Measurements from ENCODE around the gene ERAP2. TPM values are rescaled to one million over a fixed set of nuclear protein-coding genes. Genes with fewer than 3 reads are reported as not detected.
"Not testable (repeated sequence)": the region's sequence is repeated elsewhere in the genome, so short reads cannot be mapped to it uniquely, and the experiment has no call there.

The ERAP2 gene
- total RNA-seq, 2 experiments from 2014 or later, result 93.0 to 96.0 TPM

GRCh38 chr5:96864922-96865530, 11.3 kb upstream of the ERAP2 start:
- no peaks in the 10 kb centered on the region for H3K9me3 Mint-ChIP-seq (ENCODE audit: insufficient read depth)
- DNase-seq (no peak), ATAC-seq (no peak)
- H3K27ac Mint-ChIP-seq, result no peak overlapping the region
- H3K27me3 Mint-ChIP-seq (ENCODE audit: low read depth), result peaks cover 5% of the 10 kb centered on the region
- POLR2A ChIA-PET, result interaction anchor here (1.3 kb wide), 1 partner anchor 57 kb away, joined by 11 read pairs; the partner anchor contains the start of gene ERAP1
- no peak overlapping the region for H3K4me3 Mint-ChIP-seq
- H3K36me3 Mint-ChIP-seq (ENCODE audit: low read depth), result no peaks in the 10 kb centered on the region
- H3K4me1 Mint-ChIP-seq (ENCODE audit: low read depth), result peaks cover 17% of the 10 kb centered on the region
- CTCF ChIA-PET, result interaction anchor here (1.0 to 1.6 kb wide), 5 partner anchors 10 to 296 kb away, joined by 3 to 7 read pairs (median 5); partner anchors contain the start of gene LIX1

- POLR2A ChIA-PET, result interaction anchor here (0.6 to 2.0 kb wide), 8 partner anchors 9 to 72 kb away, joined by 3 to 8 read pairs (median 4); partner anchors contain the start of gene LNPEP
- Mint-ChIP-seq H3K36me3 (ENCODE audit: low read depth) (peaks cover 9% of the 10 kb centered on the region), H3K4me3 (no peak overlapping the region), H3K9me3 (ENCODE audit: insufficient read depth) (no peaks in the 10 kb centered on the region), H3K27ac (no peak overlapping the region), H3K4me1 (ENCODE audit: low read depth) (peaks cover 50% of the 10 kb centered on the region), H3K27me3 (ENCODE audit: low read depth) (peaks cover 2% of the 10 kb centered on the region)
- ATAC-seq (peak; percentile 95), DNase-seq (peak; percentile 58)
- CTCF ChIA-PET, result interaction anchor here (0.7 to 7.4 kb wide), 90 partner anchors 9 to 1052 kb away, joined by 3 to 106 read pairs (median 6); partner anchors contain the start of genes ERAP1, LIX1, LNPEP and RIOK2
These were observed 7.5 kb upstream of the ERAP2 start for GRCh38 chr5:96868603-96869371.

GRCh38 chr5:96869372-96869641, 7.0 kb upstream of the ERAP2 start:
- peaks cover 9% of the 10 kb centered on the region for H3K36me3 Mint-ChIP-seq (ENCODE audit: low read depth)
- no peak overlapping the region for H3K27ac Mint-ChIP-seq
- CTCF ChIA-PET, result interaction anchor here (0.7 to 7.4 kb wide), 89 partner anchors 9 to 1052 kb away, joined by 3 to 106 read pairs (median 6); partner anchors contain the start of genes ERAP1, LIX1, LNPEP and RIOK2
- POLR2A ChIA-PET, result interaction anchor here (0.7 to 2.0 kb wide), 7 partner anchors 8 to 67 kb away, joined by 3 to 8 read pairs (median 5); partner anchors contain the start of gene LNPEP
- H3K4me1 Mint-ChIP-seq (ENCODE audit: low read depth), result peaks cover 54% of the 10 kb centered on the region
- ATAC-seq (no peak), DNase-seq (no peak)
- no peaks in the 10 kb centered on the region for H3K9me3 Mint-ChIP-seq (ENCODE audit: insufficient read depth)
- H3K27me3 Mint-ChIP-seq (ENCODE audit: low read depth), result peaks cover 2% of the 10 kb centered on the region
- no peak overlapping the region for H3K4me3 Mint-ChIP-seq

- Mint-ChIP-seq H3K4me3 (peak overlapping the region; percentile 51), H3K36me3 (ENCODE audit: low read depth) (peaks cover 9% of the 10 kb centered on the region), H3K27me3 (ENCODE audit: low read depth) (no peaks in the 10 kb centered on the region), H3K27ac (peak overlapping the region; percentile 91), H3K9me3 (ENCODE audit: insufficient read depth) (no peaks in the 10 kb centered on the region), H3K4me1 (ENCODE audit: low read depth) (peaks cover 65% of the 10 kb centered on the region)
- ATAC-seq (no peak), DNase-seq (no peak)
- ChIA-PET CTCF (interaction anchor here (0.8 to 7.4 kb wide), 40 partner anchors 13 to 1053 kb away, joined by 3 to 106 read pairs (median 10); partner anchors contain the start of genes ERAP1, LIX1 and LNPEP), POLR2A (interaction anchor here (0.6 to 1.5 kb wide), 5 partner anchors 23 to 66 kb away, joined by 3 to 8 read pairs (median 4); partner anchors contain the start of gene LNPEP)
These were observed 5.9 kb upstream of the ERAP2 start for GRCh38 chr5:96870094-96871026.

GRCh38 chr5:96871027-96871399, 5.3 kb upstream of the ERAP2 start:
- Mint-ChIP-seq H3K9me3 (ENCODE audit: insufficient read depth) (no peaks in the 10 kb centered on the region), H3K36me3 (ENCODE audit: low read depth) (peaks cover 9% of the 10 kb centered on the region), H3K27me3 (ENCODE audit: low read depth) (no peaks in the 10 kb centered on the region), H3K4me1 (ENCODE audit: low read depth) (peaks cover 71% of the 10 kb centered on the region), H3K27ac (peak overlapping the region; percentile 91), H3K4me3 (peak overlapping the region; percentile 51)
- CTCF ChIA-PET, result interaction anchor here (1.2 to 7.4 kb wide), 14 partner anchors 12 to 292 kb away, joined by 3 to 106 read pairs (median 9); partner anchors contain the start of genes LIX1 and LNPEP
- DNase-seq (no peak), ATAC-seq (no peak)
- POLR2A ChIA-PET, result interaction anchor here (0.6 to 1.7 kb wide), 7 partner anchors 10 to 92 kb away, joined by 3 to 10 read pairs (median 3); partner anchors contain the start of gene LNPEP

GRCh38 chr5:96871686-96872085, 4.6 kb upstream of the ERAP2 start:
- CTCF ChIA-PET, result interaction anchor here (1.2 to 7.4 kb wide), 14 partner anchors 11 to 291 kb away, joined by 3 to 106 read pairs (median 9); partner anchors contain the start of genes LIX1 and LNPEP
- DNase-seq (no peak), ATAC-seq (no peak)
- no peaks in the 10 kb centered on the region for H3K27me3 Mint-ChIP-seq (ENCODE audit: low read depth)
- no peaks in the 10 kb centered on the region for H3K9me3 Mint-ChIP-seq (ENCODE audit: insufficient read depth)
- POLR2A ChIA-PET, result interaction anchor here (0.6 to 1.7 kb wide), 7 partner anchors 9 to 91 kb away, joined by 3 to 10 read pairs (median 3); partner anchors contain the start of gene ERAP1
- H3K36me3 Mint-ChIP-seq (ENCODE audit: low read depth), result peaks cover 12% of the 10 kb centered on the region
- H3K27ac Mint-ChIP-seq, result peak overlapping the region; percentile 91
- H3K4me3 Mint-ChIP-seq, result peak overlapping the region; percentile 51
- peaks cover 71% of the 10 kb centered on the region for H3K4me1 Mint-ChIP-seq (ENCODE audit: low read depth)

GRCh38 chr5:96873449-96873848, 2.9 kb upstream of the ERAP2 start:
- CTCF ChIA-PET, result interaction anchor here (0.7 to 7.4 kb wide), 9 partner anchors 9 to 323 kb away, joined by 3 to 86 read pairs (median 5); partner anchors contain the start of genes ERAP1 and LIX1
- Mint-ChIP-seq H3K4me3 (no peak overlapping the region), H3K9me3 (ENCODE audit: insufficient read depth) (no peaks in the 10 kb centered on the region)

GRCh38 chr5:96874631-96875030, 1.7 kb upstream of the ERAP2 start:
- DNase-seq, result no peak
- no peaks in the 10 kb centered on the region for H3K9me3 Mint-ChIP-seq (ENCODE audit: insufficient read depth)
- no peaks in the 10 kb centered on the region for H3K27me3 Mint-ChIP-seq (ENCODE audit: low read depth)
- ChIA-PET CTCF (interaction anchor here (1.3 to 7.4 kb wide), 9 partner anchors 10 to 287 kb away, joined by 3 to 86 read pairs (median 7); partner anchors contain the start of genes ERAP1 and LIX1), POLR2A (interaction anchor here (1.0 to 1.5 kb wide), 4 partner anchors 19 to 89 kb away, joined by 3 to 4 read pairs (median 4); partner anchors contain the start of genes ERAP1 and LNPEP)
- peaks cover 19% of the 10 kb centered on the region for H3K36me3 Mint-ChIP-seq (ENCODE audit: low read depth)
- H3K4me1 Mint-ChIP-seq (ENCODE audit: low read depth), result peaks cover 64% of the 10 kb centered on the region
- H3K4me3 Mint-ChIP-seq, result peak overlapping the region; percentile 4
- no peak for ATAC-seq
- peak overlapping the region; percentile 94 for H3K27ac Mint-ChIP-seq

More at GRCh38 chr5:96873449-96873848, 2.9 kb upstream of the ERAP2 start:
- peaks cover 14% of the 10 kb centered on the region for H3K36me3 Mint-ChIP-seq (ENCODE audit: low read depth)
- peaks cover 69% of the 10 kb centered on the region for H3K4me1 Mint-ChIP-seq (ENCODE audit: low read depth)
- POLR2A ChIA-PET, result interaction anchor here (1.3 to 1.5 kb wide), 3 partner anchors 12 to 62 kb away, joined by 3 to 4 read pairs (median 4); partner anchors contain the start of gene LNPEP
- ATAC-seq, result no peak
- no peak for DNase-seq
- no peaks in the 10 kb centered on the region for H3K27me3 Mint-ChIP-seq (ENCODE audit: low read depth)
- peak overlapping the region; percentile 58 for H3K27ac Mint-ChIP-seq

- no peaks in the 10 kb centered on the region for H3K9me3 Mint-ChIP-seq (ENCODE audit: insufficient read depth)
- H3K4me1 Mint-ChIP-seq (ENCODE audit: low read depth), result peaks cover 64% of the 10 kb centered on the region
- peak overlapping the region; percentile 94 for H3K27ac Mint-ChIP-seq
- peaks cover 31% of the 10 kb centered on the region for H3K36me3 Mint-ChIP-seq (ENCODE audit: low read depth)
- ChIA-PET POLR2A (interaction anchor here (0.6 to 3.2 kb wide), 13 partner anchors 9 to 82 kb away, joined by 3 to 36 read pairs (median 5); partner anchors contain the start of genes ERAP1 and LNPEP), CTCF (interaction anchor here (0.9 to 3.2 kb wide), 16 partner anchors 9 to 286 kb away, joined by 3 to 16 read pairs (median 5); partner anchors contain the start of genes ERAP1, LIX1 and LNPEP)
- ATAC-seq, result peak; percentile 82
- H3K4me3 Mint-ChIP-seq, result peak overlapping the region; percentile 98
- DNase-seq, result peak; percentile 52
- no peaks in the 10 kb centered on the region for H3K27me3 Mint-ChIP-seq (ENCODE audit: low read depth)
These were observed 459 bp upstream of the ERAP2 start for GRCh38 chr5:96875791-96876291.

GRCh38 chr5:96876977-96877469, 723 bp downstream of the ERAP2 start:
- Mint-ChIP-seq H3K4me3 (peak overlapping the region; percentile 98), H3K27ac (peak overlapping the region; percentile 89), H3K36me3 (ENCODE audit: low read depth) (peaks cover 39% of the 10 kb centered on the region), H3K4me1 (ENCODE audit: low read depth) (peaks cover 66% of the 10 kb centered on the region)
- not testable (repeated sequence) for H3K27me3 Mint-ChIP-seq (ENCODE audit: low read depth); H3K9me3 Mint-ChIP-seq (ENCODE audit: insufficient read depth); DNase-seq
- ChIA-PET CTCF (interaction anchor here (1.0 to 3.2 kb wide), 16 partner anchors 8 to 288 kb away, joined by 3 to 33 read pairs (median 4); partner anchors contain the start of genes LIX1 and LNPEP), POLR2A (interaction anchor here (0.5 to 3.2 kb wide), 15 partner anchors 8 to 109 kb away, joined by 3 to 36 read pairs (median 5); partner anchors contain the start of genes ERAP1 and LNPEP)
- ATAC-seq, result peak; percentile 6

Measured in activated CD8-positive, alpha-beta T cell treated with anti-CD3 and anti-CD28 coated beads, Interleukin-2, amount 10 ng/mL, durations not matched to agents 7 days and 5 days (primary cell).